HG03575 (cell line): ENCODE data around the gene SPATA9.
"Not testable (repeated sequence)": the region's sequence is repeated elsewhere in the genome, so short reads cannot be mapped to it uniquely, and the experiment has no call there.

ENCODE experiments used
- ATAC-seq: cut with Tn5 transposase; IDR thresholded peaks from one replicate; pipeline ENCODE4 v1.9.1; 2021; ENCODE audit not compliant: unreplicated experiment, insufficient number of reproducible peaks, low FRiP score; ENCODE audit errors: extremely low read depth

SPATA9 gene

DNA sequence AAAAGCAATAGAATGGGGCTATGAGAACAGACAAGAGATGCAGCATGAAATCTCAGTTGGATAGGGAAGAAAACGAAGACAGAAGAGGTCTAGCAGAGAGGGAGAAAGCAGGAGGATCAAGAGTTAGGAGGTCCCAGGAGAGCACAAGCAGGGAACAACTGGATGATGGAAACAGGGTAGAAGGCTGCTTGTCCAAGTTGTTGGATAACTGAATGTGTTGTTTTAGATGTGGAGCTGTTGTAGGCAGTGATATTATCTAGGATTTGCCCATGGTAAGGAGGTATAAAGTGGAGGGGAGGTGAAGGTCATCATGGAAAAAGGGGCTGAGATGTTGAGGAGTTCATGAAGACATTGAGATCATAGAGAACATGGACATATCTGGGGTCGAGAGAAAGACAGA, 35.9 kb upstream of the SPATA9 start:
- ATAC-seq: no peak

DNA sequence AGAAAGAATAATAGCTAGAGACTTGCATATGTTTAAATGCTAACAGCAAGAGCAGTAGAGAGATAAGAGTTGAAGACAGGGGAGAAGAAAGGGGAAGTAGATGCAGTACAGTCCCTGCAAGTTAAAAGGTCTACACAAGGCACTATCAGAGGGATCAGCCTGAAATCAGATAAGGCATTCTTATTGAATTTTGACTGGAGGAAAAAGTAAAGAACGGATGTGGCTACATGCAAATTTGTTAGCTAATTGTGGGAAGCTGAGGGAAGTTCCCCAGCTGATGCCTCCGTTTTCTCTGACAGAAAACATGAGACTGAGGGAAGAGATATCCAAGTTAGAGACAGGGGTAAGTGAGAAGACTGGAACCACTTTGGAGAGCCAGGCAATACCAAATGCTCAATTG, 35.4 kb upstream of the SPATA9 start:
- peak; percentile 86 for ATAC-seq

DNA sequence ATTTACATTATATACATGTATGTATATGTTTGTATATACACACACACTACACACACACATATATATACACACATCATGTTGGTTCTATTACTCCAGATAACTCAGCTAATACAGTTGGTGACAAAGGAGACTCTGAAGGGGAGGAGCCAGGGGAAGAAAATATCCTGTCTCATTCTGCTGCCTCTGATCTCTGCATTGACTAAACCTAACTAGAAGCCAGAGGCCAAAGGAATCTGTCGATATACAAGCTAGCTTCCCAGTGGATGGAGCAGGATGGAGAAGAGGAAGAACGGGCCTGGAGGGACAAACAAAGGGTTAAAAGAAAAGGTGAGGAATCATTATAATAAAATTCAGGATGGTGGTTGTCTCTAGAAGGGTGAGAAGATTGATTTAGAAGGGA, 34.6 kb upstream of the SPATA9 start:
- no peak for ATAC-seq

DNA sequence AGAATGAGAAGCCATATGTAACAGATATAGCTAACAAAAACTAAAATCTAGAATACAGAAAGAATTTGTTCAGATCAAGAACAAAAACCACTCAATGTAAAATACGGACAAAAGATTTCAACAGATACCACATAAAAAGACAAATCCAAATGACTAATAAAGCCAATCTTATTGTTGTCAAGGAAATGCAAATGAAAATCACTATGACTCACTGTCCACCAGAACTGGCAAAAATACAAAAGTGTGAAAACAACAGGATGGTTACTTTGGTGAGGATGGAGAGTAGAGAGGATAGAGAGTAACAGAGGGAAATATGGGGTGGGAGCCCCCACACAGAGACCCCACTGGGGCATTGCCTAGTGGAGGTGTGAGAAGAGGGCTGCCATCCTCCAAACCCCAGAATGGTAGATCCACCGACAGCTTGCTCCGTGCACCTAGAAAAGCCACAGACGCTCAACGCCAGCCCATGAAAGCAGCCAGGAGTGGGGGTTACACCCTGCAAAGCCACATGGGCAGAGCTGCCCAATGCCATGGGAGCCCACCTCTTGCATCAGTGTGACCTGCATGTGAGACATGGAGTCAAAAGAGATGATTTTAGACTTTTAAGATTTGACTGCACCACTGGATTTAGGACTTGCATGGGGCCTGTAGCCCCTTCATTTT, 33.1 kb upstream of the SPATA9 start:
- ATAC-seq: no peak

DNA sequence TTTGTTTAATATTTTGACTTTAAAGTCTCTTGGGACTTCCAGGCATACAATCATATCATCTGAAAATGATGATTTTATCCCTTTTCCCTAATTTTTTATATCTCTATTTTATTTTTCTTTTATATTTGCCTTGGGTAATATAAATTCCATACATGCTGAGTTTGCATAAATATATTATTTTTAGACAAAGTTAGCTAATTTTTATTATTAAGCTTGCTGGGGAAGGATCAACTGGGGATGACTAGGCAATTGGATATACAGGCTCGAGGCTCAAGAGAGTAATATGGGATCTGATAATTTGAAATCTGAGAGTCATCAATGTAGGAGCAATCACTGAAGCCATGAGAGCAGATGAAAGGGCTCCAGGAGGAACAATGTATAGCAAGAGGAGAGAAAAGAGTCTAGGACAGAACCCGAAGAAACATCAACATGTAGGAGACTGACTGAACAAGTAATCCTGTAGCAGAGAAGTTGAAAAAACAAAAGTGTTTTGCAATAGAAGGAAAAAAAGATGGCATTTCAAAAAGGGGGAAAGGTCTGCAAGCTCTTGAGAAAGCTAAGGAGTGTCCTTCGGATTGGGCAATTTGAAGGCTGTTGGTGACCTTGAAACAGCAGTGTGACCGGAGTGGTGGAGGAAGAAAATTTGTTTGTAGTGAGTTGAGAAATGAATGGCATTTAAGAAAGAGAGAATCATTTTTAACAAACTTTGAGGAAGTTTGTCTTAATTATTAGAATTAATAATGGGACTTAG, 31.3 kb upstream of the SPATA9 start:
- ATAC-seq: no peak

DNA sequence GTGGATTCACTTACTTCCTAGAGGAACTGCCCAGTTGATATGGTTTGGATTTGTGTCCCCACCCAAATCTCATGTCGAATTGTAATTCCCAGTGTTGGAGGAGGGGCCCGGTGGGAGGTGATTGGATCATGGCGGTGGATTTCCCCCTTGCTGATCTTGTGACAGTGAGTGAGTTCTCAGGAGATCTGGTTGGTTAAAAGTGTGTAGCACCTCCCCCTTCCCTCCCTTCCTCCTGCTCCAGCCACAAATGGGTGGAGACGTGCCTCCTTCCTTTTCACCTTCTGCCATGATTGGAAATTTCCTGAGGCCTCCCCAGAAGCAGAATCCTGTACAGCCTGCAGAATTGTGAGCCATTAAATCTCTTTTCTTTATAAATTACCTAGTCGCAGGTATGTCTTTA, 30.5 kb upstream of the SPATA9 start:
- ATAC-seq: not testable (repeated sequence)

DNA sequence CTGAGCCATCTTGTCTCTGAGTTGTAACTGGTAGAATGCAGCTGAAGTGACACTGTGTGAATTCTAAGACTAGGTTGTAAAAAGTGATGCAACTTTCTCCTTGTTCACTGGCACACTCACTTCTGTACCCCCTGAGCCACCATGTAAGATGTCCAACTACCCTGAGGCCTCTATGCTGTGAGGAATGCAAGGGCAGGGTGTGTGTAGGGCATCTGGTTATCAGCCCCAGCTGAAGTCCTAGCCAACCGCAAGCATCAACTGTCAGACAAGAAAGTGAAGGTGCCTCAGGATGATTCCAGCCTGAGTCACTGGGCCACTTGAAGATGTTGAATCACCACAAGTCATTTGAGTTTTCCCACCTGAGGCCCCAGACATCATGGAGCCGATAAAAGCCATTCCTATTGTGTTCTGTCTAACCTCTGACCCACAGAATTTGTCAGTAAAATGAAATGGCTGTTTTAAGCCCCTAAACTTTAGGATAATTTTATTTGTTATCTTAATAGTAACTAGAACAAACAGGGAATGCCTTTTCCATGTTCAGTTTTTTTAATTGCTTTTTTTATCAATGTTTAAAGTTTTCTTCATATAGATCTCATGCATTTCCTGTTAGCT, 29.7 kb upstream of the SPATA9 start:
- ATAC-seq: no peak

DNA sequence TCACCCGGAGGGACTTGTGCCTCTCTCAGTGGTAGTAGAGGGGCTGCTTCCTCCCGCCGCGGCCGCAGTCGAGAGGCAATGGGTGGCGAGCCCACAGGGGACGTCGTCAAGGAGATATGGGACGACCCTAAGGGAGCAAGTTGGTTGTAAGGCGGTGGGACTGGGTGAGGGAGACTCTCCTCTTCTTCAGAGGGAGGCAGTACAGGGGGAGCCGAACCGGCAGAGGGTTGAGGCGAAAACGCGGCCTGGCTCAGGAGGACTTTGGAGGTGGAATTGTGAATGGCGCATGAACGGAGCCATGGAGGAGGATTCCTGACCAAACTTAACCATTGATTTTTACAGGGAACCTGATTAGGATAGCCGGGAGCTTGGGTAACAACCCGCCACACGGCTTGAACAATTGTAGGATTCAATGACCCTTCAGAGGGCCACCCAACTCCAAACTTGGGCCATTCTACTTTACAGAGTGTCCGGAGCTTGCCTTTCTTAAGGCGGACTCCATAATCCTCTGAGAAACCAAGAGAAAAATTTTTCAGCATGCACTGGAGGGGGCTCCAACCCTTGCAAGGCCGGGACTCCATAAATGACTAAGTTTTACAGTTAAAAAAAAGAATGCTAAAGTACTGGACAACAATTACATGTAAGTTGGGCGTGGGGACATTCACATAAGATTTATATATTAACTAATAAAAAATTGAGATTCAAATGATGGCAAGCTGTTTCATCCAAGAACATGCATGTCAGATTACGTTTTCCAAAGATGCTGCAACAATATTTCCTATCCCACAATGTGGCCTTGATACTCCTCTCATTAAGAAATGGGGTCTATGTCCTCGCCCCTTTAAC, 28.9 kb upstream of the SPATA9 start:
- ATAC-seq: no peak

DNA sequence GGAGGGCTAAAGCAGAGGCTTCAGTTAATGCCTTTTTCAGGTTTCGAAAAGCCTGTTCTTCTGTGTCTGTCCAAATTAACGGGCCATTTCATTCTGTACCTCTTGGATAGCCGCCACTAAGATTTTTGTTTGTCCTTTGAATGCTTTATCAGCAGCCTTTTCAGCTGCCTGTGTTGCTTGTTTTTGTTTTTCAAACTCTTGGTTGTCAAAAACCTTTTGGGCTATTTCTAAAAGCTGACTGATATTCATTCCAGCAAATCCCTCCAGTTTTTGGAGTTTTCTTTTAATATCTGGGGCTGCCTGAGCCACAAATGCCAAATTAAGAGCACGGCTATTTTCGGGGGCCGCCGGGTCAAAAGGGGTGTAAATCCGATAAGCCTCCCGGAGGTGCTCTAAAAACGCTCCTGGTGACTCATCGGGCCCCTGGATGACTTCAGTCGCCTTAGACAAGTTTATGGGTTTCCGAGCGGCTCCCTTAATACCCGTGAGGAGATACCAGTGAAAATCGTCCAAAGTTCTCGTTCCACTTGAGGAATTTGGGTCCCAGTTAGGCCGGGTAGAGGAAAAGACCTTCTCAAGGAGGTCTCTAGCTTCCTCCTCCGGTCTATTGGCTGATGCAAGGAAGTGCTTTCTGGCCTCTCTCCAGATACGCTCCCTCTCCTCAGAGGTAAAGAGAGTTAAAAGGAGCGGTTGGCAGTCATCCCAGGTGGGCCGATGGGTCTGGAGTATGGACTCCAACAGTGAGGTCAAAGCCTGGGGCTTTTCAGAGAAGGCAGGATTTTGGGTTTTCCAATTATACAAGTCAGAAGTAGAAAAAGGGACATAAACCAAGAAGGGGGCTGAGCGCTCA, 28.1 kb upstream of the SPATA9 start:
- ATAC-seq: not testable (repeated sequence)

DNA sequence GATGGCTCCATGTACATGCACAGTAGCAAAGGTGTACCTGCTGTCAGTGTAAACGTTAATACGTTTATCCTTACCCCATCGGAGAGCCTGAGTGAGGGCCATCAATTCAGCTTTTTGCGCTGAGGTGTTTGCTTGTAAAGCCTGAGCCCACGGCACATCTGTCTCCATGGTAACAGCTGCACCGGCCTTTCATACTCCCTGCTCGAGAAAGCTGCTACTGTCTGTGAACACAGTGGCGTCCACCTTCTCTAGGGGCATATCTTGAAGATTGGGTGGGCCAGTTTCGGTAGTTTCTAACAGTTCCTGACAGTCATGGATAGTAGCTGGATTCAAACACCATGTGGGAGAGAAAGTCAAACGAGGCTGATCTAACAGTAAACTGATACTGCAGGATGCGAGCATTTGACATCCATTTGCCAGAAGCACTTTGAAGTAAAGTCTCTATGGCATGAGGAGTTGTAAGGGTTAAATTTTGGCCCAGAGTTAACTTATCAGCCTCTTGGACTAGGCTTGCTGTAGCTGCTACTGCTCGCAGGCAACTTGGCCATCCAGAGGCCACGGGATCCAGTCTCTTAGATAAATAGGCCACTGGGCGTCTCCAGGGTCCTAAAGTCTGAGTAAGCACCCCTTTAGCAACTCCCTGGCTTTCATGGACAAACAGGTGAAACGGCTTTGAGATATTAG, 27.3 kb upstream of the SPATA9 start:
- no peak for ATAC-seq

DNA sequence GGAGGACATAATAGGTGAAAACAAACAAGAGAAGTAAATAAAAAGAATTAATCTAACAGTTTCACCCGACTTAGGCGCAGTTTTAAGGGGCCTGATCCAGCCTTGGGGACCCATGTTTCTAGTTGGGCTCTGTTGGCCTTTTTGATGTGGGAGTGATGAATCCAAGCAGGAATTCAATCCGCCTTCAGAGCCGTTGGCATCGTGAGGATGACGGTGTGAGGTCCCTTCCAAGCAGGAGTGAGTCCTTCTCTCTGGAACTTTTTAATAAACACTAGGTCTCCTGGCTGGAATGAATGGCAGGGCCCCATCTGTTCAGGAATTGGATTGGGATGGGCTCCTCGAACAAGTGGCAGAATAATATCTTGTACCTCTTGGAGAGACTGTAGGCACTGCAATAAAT, 26.1 kb upstream of the SPATA9 start:
- ATAC-seq: no peak

DNA sequence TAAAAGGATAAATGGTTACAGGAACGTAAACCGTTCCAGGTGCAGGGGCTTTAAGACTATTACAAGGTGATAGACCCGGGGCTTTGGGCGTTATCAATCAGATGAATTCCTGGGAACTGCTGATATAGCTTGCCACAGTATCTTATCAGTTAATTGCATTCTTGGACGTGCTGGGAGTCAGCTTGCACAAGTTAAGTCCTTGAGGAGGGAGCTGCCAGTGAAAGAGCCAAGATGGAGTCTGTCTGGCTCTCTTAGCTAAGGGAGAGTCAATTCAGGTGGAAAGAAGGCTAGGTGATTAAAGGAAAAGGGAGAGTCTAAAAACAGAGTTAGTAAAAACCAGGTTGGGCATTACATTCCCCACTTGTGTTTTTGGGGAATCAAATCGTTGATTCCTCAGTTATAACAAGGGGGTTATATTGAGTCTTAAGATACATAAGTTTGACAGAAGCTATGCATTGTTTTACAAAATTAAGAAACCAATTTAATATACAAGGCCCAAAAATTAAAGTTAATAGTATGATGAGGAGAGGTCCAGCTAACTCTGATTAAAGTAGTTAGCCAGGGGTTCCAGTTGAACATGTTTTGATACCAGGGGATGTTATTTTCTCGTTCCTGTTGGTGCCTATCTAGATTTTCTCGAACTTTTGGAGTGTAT, 24.9 kb upstream of the SPATA9 start:
- not testable (repeated sequence) for ATAC-seq

DNA sequence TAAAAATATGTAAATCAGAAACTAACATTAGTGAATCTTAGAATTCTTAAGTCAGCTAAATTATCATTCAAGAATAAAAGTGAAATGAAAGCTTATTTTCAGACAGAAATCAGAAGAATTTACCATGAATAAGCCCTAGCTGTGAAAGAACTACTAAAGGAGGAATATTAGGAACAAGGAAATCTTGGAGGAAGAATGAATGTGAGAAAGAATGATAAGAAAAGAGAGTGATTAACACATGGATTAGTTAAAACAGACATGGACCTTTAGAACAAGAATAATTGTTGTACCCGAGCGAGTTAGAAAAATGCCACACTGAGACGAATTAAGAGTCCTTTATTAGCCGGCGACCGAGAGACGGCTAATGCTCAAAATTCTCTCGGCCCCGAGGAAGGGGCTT, 24.3 kb upstream of the SPATA9 start:
- ATAC-seq: no peak

DNA sequence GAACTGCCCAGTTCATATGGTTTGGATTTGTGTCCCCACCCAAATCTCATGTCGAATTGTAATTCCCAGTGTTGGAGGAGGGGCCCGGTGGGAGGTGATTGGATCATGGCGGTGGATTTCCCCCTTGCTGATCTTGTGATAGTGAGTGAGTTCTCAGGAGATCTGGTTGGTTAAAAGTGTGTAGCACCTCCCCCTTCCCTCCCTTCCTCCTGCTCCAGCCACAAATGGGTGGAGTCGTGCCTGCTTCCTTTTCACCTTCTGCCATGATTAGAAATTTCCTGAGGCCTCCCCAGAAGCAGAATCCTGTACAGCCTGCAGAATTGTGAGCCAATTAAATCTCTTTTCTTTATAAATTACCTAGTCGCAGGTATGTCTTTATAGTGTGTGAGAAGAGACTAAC, 23.4 kb upstream of the SPATA9 start:
- not testable (repeated sequence) for ATAC-seq

DNA sequence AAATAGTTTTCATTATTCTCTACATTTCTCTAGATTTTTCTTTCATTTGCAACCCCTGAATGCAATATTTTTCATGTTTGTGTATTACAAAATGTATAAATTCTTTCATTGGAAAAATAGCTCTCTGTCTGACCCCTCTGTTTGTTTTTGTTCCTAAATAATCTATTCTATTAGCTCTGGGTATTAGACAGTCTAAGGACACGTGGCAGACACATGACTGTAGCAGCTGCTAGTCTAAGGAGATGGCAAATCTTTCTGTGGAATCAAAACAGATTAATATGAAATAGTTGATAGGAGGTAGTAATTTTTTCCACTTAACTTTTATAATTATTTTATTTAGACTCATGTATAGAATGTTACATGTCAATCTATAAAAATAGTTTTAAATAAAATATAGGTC, 21.4 kb upstream of the SPATA9 start:
- no peak for ATAC-seq

DNA sequence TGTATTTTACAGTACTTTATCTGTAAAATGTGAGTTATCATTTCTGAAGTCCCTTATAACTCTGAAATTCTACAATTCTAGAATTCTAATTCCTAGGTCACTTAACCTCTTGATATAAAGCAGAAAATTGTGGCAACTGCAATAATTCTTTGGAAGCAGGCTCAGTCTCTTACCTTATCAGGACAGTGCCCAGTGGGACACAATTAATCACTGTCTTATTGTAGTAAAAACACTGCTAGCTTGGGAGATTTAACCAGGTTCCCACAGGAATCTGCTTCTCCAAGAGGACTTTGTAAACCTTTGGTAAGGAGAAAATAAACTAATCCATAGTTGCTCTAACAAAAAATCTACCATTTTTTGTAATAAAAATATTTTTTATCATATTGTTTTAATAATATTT, 18.3 kb upstream of the SPATA9 start:
- ATAC-seq: no peak

DNA sequence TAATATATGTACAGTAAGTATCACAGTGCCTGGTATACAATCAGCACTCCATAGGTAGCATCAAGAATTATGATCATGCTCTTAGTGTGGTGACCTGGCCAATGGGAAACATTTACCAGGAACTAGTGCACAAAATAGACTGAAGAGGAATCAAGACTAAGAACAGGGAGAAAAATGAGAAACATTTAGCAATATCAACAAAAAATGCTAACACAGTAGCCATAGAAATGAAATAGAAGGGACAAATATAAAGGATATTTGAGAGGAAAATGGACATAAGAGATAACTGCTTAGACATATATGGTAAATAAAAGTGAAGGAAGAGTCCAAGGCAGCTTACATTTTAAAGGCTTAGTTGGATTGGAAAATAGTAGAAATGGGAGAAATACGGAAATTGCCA, 16.5 kb upstream of the SPATA9 start:
- no peak for ATAC-seq
